Cardiac atrium fibroblast (primary cell): ENCODE measurements around the gene ZSCAN32. TPM values are rescaled to one million over a fixed set of nuclear protein-coding genes. Genes with fewer than 3 reads are reported as not detected.

Source experiments
- total RNA-seq: library from RNA; depleted of rRNA; stranded (reverse); fragments of >200 nt; gene quantifications from 2 replicates; pipeline ENCODE4 v1.2.3, GENCODE V29; 2015

ZSCAN32 gene
- 11.5 and 16.2 TPM in 2 replicates for total RNA-seq

DNA sequence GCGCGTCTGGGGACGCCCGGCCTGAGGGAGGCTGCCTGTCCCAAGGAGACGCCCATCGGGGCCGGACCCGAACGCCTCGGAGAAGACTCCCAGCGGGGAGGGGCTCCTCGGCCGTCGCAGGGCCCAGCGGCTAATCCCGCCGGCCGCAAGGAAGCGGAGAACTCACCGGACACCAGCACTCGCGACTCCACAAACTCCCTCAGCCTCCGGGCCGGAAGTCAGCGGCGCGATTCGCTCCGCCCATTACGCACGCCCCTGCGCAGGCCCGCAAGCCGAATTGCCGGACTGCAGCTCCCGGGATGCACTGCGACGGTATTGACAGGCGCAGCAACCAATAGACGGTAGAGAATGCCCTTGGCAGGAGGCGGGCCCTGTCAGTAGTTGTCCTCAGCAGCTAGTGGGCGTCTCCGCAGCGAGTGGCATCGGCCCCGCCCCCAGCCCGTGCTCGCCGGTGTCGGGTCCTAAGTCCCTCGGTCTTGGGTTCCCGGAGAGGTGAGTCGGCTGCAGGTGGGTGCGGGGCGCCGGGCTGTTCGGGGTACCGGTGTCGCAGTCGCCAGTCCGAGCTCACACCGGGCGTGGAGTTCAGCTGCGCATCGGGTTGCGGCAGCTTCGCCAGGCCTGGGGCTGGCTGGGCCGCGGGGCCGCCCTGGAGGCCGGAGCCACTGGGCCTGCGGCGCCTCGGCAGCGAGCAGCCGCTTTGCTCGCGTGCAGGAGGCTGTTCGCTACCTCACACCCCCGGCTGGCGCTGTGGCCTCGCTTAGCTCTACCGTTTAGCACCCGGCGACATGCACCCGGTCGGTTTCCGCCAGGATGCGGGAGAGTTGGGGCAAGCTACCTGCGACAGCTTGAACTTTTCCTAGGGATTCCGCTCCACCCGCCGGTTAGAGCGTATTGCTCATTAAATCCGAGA, at the start of gene ZSCAN32, which contains the start of gene ZNF174:
TSS of gene ZSCAN32 (minus strand) at position 226 of the 910 bp plus-strand sequence. CDS start 3,447 bp downstream, outside the sequence.
TSS of gene ZNF174 (plus strand) at position 437 of the 910 bp plus-strand sequence. CDS start 790 bp downstream, outside the sequence.

DNA sequence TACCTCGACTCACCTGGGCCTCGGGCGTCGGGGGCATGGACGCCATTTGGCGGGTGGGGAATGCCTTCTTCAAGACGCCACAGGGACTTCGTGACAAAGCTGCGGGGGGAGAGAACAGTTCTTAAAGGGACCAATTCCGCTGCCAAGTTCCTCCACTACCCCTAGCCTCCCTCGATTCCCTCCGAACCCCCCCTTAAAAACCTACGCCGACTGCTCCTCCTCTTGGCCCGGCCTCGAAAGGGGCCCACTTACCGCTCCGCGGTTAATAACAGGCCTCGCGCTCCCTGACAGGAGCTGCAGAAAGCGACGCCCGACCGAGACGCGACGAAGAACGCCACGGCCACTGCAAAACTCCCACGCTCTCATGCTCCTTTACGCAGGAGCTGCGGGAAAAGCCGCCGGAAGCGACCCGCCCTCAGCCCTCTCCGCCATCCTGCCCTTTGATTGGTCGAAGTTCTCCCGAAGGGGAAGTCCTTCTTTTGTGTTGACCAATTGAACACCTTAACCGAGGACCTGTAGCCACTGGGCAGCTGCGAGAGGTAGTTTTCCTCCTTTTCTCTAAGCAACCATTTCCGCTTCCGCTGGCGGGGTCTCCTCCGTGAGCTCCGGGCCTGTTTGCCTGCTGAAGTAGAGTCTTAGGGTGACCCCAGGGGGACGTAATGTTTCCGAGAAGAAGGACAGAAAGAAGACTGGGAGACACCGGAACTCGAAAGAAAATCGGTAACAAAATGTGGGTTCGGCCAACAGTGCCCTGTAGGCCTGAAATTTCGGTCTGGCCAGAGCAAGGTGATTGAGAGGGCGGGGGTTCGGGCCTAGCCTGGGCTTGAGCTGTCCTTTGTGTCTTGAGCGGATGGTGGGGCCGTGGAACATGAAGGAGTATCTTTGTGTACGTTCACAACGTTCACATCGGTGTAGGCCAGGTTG, 42.6 kb upstream of the ZSCAN32 start, which contains the start of the genes NAA60 and ZNF597:
TSS of gene NAA60 (plus strand) at position 573 of the 924 bp plus-strand sequence. CDS start 32,548 bp downstream, outside the sequence.
TSS of gene ZNF597 (minus strand) at position 397 of the 924 bp plus-strand sequence. CDS start at position 46, 351 bp downstream.

DNA sequence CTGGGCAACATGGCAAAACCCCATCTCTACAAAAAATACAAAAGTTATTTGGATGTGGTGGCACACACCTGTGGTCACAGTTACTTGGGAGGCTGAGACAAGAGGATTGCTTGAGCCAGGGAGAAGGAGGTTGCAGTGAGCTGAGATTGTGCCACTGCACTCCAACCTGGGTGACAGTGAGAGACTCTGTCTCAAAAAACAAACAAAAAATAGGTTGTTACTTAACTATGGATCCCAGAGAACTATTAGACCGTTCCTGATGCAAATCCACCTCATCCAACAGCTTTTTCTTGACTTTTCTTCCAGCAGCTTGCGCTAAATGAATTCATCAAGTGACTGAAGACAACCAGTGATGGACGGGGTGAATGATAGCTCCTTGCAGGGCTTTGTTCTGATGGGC, 45.2 kb downstream of the ZSCAN32 start, which contains the start of gene OR2C1:
TSS of gene OR2C1 (plus strand) at position 301 of the 400 bp plus-strand sequence. CDS start at position 353, 52 bp downstream.

Other genes starting within 250 kb of the ZSCAN32 start
- gene OR1F1, start 212.8 kb downstream of the ZSCAN32 start, total RNA-seq = not detected in 2 replicates
- gene ZNF200, start 165.8 kb downstream of the ZSCAN32 start, total RNA-seq = 8.1 and 9.4 TPM in 2 replicates
- not detected in 2 replicates for gene MEFV, start 144.4 kb downstream of the ZSCAN32 start, total RNA-seq
- 46.5 and 54.7 TPM in 2 replicates for gene ZNF263, start 117.5 kb downstream of the ZSCAN32 start, total RNA-seq
- gene TIGD7, start 95.6 kb downstream of the ZSCAN32 start, total RNA-seq = 2.5 and 2.8 TPM in 2 replicates
- 15.4 and 19.0 TPM in 2 replicates for gene ZNF75A, start 95.5 kb downstream of the ZSCAN32 start, total RNA-seq
- gene OR2C1, start 45.1 kb downstream of the ZSCAN32 start, total RNA-seq = not detected in 2 replicates
- gene ZNF174, start 211 bp upstream of the ZSCAN32 start, total RNA-seq = 10.3 and 15.7 TPM in 2 replicates
- gene ZNF597, start 42.5 kb upstream of the ZSCAN32 start, total RNA-seq = 1.3 and 1.8 TPM in 2 replicates
- gene NAA60, start 42.7 kb upstream of the ZSCAN32 start, total RNA-seq = 16.8 and 19.1 TPM in 2 replicates
- gene C16orf90, start 94.5 kb upstream of the ZSCAN32 start, total RNA-seq = not detected in 2 replicates
- gene CLUAP1, start 100.0 kb upstream of the ZSCAN32 start, total RNA-seq = 10.5 and 12.6 TPM in 2 replicates
- gene NLRC3, start 176.4 kb upstream of the ZSCAN32 start, total RNA-seq = under 0.01 TPM in 1 of 2 replicates, not detected in the other
- 2.2 and 3.4 TPM in 2 replicates for gene SLX4, start 210.6 kb upstream of the ZSCAN32 start, total RNA-seq